HG02571 (cell line): ENCODE results near the gene SDK2.
A peak's percentile ranks its signal among the peaks of the same experiment; 100 is the strongest.

Experiments
- ATAC-seq: cut with Tn5 transposase; IDR thresholded peaks from one replicate; pipeline ENCODE4 v1.9.1; 2021; ENCODE audit warnings: mild to moderate bottlenecking, moderate library complexity; ENCODE audit not compliant: unreplicated experiment

The SDK2 gene

DNA sequence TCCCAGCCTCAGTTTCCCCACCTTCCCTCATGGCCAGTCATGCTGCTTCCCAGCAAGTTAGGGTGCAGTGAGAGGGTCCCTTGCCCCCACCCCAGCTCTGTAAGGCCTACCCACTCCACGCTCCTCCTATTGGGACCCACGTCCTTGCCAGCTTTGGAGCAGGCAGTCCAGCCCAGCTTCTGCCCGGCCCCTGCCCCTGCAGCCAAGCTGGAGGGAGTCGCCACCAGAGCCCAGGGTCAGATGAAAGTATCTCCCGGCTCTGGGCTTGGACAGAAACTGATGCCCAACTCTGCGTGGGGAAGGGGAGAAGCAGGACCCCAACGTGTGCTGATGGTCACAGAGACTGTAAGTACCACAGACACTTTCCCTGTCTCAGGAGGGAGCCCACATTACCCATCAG is 32.6 kb downstream of the SDK2 start:
- no peak for ATAC-seq

DNA sequence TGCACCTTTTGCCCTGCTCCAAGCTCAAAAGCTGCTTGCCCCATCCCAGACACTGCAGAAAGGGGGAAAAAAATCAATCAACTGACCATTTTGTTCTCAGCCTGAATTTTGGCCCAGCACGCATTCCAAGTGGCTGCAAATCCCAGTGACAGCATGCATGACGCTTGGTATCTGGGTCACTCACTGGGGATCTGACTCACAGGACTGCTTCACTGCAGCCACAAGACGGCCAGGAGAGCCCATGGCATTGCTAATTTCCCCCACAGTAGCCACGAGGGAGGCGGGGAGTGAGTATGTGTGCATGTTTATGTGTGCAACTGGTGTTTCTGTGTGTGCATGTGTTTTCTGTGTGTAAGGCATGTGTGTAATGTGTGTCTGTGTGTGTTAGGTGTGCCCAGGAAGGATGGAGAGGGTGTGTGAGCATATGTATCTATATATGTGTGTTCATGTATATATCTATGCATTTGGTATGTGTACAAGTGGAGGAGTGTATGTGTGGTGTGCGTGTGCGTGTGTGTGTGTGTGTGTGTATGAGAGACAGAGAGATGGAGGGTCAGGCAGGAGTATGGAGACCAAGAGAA is 33.8 kb downstream of the SDK2 start:
- no peak for ATAC-seq

- no peak for ATAC-seq
Observed at GRCh38 chr17:73609758-73610157, 34.5 kb downstream of the SDK2 start.

GRCh38 chr17:73609060-73609459 is 35.2 kb downstream of the SDK2 start:
- no peak for ATAC-seq

- ATAC-seq: no peak
Observed at GRCh38 chr17:73605444-73605843, 38.8 kb downstream of the SDK2 start.

DNA sequence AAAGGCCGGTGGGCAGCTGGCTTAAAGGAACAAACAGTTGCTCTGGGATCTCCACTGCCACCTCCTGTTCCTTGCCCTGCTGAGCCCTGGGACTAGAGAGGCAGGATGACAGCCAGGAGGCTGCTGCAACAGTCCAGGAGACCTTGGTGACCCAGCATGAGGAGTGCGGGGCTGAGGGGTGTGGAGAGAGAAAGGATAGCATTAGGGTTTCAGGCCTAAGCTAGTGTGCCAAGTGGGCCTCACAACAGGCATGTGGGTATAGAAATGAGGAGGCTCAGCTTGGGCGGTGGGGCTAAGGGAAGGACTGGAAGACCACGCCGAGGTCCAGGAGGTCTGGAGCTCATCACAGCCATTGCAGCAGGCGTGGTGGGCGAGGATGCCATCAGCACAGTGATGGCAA is 39.8 kb downstream of the SDK2 start:
- no peak for ATAC-seq

GRCh38 chr17:73603971-73604370 is 40.3 kb downstream of the SDK2 start:
- ATAC-seq: no peak

DNA sequence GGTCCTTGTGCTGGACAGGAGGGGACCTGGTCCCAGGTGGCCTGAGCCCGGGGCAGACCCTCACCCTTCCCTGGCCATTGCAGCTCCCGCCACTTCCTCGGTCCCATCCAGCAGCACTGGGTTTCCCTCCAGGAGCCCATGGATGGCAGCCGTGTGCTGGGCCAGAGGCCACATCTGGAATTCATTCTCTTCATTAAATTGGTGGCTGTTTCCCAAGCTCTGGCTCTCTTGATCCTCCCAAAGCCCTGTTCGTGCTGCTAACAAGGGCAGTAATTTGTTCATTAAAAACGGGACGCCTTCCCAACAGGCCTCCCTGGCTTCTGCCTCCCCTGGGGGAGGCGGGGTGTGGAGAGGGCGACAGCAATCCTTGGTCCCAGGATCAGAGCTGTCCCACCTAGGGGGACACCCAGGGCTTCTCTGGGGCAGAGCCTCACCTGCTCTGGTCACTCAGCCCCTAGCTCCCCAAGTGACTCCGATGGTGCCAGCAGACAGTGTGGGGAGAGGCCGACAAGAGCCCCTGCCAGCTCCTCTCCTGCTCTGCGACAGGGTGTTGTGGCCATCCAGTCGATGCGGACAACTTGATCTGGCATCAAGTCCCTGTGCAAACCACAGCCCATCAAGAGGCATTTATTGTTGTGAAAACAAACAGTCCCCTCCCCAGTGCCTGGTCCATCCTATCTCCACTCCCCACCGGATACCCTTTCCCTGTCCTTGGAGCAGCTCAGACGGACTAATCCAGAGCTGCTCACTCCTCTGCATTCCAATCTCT is 44.0 kb downstream of the SDK2 start:
- no peak for ATAC-seq

GRCh38 chr17:73599599-73599998 is 44.6 kb downstream of the SDK2 start:
- ATAC-seq: no peak

- no peak for ATAC-seq
Observed at GRCh38 chr17:73598212-73598611, 46.0 kb downstream of the SDK2 start.

GRCh38 chr17:73595931-73596330 is 48.3 kb downstream of the SDK2 start:
- no peak for ATAC-seq

GRCh38 chr17:73595479-73595878 is 48.8 kb downstream of the SDK2 start:
- ATAC-seq: no peak

DNA sequence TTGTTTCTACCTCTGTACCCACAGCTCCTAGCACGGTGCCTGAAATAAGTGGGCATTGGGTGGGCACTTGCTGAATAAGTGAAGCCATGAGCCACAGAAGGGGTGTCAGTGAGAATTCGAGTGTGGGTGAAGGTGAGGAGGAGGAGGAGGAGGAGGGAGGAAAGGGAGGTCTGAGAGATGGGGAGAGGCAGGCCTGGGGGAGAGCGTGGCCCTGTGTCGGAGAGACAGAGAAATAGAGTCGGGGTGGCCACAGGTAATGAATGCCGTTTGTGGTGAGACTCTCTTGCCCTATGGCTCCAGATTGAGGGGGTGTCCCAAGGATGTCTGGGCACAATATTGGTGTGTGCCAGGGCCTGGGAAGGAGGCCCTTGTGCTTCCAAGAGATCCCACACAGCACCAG is 49.2 kb downstream of the SDK2 start:
- no peak for ATAC-seq

- no peak for ATAC-seq
Observed at GRCh38 chr17:73594598-73594997, 49.6 kb downstream of the SDK2 start.

DNA sequence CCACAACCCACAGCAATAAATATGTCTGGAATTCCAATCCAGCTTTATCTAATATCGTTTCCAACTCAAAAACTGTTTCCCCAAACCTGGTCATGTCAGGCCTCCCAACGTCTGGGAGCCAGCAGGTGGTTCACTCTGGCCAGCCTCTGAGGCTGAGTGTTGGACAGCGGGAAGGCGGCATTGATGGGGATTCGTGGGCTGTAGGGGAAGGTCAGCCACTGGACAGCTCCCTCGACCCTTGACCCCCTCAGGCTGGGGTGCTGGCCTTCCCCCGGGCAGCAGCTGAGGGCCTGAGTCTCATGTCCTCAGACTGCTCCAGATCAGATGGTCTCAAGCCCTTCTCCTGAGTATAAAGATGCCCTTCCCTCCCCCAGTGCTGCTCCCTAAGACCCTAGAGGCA is 50.2 kb downstream of the SDK2 start:
- ATAC-seq: no peak

- no peak for ATAC-seq
Observed at GRCh38 chr17:73593249-73593965, 50.8 kb downstream of the SDK2 start.

- ATAC-seq: no peak
Observed at GRCh38 chr17:73592501-73592961, 51.7 kb downstream of the SDK2 start.

GRCh38 chr17:73592079-73592415 is 52.2 kb downstream of the SDK2 start:
- ATAC-seq: no peak

- ATAC-seq: peak; percentile 56
Observed at GRCh38 chr17:73591296-73592078, 52.8 kb downstream of the SDK2 start.

- no peak for ATAC-seq
Observed at GRCh38 chr17:73589363-73589980, 54.8 kb downstream of the SDK2 start.

- ATAC-seq: no peak
Observed at GRCh38 chr17:73588891-73589290, 55.4 kb downstream of the SDK2 start.
